Measurements from ENCODE around the gene BICD2. TPM values are rescaled to one million over a fixed set of nuclear protein-coding genes. Genes with fewer than 3 reads are reported as not detected.

The BICD2 gene
- total RNA-seq, 2 donors from 2014 or later: 31.0 to 36.6 TPM

DNA sequence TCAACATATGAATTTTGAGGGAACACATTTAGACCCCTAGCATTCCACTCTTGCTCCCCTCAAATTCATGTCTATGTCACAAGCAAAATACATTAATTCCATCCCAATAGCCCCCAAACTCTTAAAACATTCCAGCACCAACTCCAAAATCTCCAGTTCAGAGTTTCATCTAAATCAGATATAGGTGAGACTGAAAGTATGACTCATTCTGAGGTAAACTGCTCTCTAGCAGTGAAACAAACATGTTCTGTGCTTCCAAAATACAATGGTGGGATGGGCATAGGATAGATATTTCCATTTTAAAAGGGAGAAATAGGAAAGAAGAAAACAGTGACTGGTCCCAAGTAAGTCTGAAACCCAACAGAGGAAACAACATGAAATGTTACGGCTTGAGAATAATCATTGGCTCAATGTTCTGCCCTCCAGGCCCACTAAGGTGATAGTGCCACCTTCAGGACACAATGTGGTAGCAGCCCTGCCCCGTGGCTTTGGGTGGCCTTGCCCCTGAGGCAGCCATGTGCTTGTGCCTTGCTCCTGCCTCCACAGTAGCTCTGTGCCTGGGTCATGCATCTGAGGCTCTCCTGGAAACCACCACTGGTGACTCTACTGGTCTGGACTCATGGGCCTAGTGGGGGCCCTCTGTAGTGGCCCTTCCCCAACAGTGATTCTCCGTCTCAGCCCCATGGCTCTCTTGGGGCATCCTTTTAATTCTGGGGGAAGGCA, 58.3 kb downstream of the BICD2 start:
- peak; percentile 55 to 64 for ATAC-seq
- intact Hi-C loops (cut with DNase I): no loop called here
- DNase-seq: no peak

GRCh38 chr9:92704528-92704927, 60.1 kb downstream of the BICD2 start:
- intact Hi-C loops (cut with DNase I): no loop called here
- DNase-seq (no peak), ATAC-seq (no peak)

GRCh38 chr9:92696619-92697018, 68.0 kb downstream of the BICD2 start:
- DNase-seq (no peak), ATAC-seq (no peak)
- intact Hi-C loops (cut with DNase I): no loop called here

DNA sequence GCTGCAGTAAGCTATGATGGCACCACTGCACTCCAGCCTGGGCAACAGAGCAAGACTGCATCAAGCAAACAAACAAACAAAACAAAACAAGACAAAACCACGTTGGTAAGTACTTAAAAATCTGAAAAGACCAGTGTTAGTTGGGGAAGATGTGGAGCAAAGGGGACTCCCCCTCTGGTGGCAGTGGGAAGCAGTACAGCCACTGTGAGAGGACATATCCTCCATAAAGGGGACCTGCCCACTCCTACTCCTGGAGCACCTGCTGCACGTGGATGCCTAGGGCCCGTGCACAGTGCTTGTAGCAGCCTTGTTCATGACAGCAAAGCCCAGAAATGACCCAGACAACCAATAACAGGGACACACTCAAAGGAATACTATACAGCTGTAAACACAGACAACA, 77.7 kb downstream of the BICD2 start:
- DNase-seq: no peak

GRCh38 chr9:92685022-92685421, 79.6 kb downstream of the BICD2 start:
- DNase-seq (no peak), ATAC-seq (no peak)
- intact Hi-C loops (cut with DNase I): no loop called here

More for the DNA sequence above, 77.7 kb downstream of the BICD2 start:
- intact Hi-C loops (cut with DNase I): no loop called here
- no peak for ATAC-seq

DNA sequence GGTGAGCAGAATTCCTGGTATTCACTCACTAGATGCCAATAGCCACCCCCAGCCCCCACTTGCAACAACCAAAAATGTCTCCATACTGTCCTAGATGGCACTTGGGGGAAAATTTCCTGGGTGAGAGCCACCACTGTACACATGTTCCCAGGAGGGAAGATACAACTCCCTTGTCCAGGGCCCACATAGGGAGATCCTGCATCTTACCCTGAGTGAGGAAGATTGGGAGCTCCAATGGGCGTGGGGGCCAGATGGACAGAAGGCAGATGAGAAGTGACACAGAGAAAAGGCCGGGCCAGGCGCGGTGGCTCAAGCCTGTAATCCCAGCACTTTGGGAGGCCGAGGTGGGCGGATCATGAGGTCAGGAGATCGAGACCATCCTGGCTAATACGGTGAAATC, 82.4 kb downstream of the BICD2 start:
- DNase-seq (no peak), ATAC-seq (no peak)
- intact Hi-C loops (cut with DNase I): no loop called here

DNA sequence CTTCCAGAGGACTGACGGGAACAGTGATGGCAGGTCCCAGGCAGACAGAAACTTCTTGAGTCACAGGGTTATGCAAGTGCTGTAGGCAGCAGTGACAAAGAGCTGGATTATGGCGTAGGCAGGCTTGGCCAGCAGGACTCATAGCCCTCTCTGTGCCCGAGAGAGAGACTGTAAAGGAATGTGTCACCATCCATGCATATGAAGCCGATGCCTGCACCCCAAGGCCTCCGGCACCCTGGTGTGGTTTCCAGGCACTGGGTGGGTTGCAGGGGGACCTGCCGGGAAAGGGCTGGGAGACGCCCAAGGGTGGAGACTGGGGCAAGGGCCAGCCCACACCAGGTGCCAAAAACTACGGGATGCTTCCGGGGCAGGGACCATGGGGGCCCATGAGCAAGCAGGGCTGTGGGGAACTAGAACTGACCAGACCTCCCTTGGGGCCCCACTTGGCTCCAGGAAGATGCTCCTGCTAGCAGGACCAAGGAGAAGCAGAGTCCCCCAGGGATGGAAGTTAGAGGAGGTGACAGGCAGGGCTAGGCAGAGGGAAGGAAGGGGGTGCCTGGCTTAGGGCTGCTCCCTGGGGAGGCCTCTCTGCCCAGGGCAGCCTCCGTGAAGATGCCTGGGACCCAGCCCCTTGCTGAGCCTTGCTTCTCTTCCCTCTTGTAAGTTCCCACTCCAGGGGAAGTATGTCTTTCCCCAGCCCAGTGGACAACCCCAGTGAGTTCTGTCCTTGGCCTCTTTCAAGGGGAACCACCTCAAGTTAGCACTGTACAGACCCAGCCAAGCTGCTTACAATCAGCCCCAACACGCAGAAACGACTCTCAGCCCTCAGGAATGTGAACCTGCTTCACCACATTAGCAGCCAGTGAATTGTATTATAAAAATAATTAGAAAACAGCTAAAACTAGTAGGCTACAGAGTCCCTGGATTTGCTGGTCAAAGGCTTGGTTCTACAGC, 84.2 kb downstream of the BICD2 start:
- intact Hi-C loops (cut with DNase I): no loop called here
- ATAC-seq (peak in 1 of 2 donors; percentile 23), DNase-seq (no peak)

DNA sequence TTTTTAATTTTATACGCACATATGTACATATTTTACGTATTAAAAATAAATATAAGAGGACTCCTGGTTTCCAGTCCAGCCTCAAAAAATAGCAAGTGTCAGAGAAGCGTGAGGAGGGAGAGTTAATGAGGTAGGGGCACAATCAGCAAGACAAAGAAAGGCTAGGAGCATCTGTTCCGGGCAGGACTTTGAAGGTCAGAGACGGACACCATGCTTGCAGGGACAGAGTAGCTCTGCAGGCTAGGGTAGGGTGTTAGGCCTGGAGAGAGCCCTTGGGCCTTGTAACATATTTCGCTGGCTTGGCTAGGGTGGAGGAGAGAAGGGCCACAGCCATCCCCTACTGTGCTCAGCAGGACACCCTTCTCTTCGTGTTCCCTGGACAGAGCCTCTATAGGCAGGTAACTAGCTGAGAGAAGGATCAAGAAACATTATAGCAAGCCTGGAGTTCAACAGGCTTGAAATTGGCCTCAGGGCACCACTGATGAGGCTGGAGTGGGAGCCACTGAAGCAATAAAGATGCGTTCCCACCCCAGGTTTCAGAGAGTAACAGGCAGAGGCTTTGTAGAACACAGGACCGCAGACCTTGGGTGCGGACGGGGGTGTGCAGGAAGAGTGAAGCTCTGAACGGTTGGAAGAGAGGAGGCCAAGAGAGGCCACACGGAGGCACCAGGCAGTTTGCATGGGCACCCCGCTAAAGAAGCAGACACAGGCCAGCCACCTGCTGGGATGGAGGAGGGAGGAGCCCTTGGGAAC, 85.0 kb downstream of the BICD2 start:
- ATAC-seq (no peak), DNase-seq (no peak)
- intact Hi-C loops (cut with DNase I): no loop called here

DNA sequence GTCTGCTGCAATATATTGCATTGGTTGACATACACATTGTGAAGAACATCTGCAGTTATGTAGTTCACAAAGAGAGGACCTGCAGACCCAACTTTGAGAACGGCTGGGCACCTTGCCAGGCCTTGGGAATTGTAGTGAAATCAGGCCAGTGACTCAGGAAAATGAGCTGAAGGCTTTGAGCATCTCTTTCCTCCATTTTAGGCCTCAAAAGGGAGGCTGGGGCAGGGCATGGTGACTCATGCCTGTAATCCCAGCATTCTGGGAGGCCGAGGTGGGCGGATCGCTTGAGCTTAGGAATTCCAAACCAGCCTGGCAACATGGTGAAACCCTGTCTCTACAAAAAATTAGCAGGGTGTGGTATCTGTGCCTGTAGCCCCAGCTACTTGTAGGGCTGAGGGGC, 93.3 kb downstream of the BICD2 start:
- DNase-seq (peak; percentile 66), ATAC-seq (no peak)
- intact Hi-C loops (cut with DNase I): no loop called here

DNA sequence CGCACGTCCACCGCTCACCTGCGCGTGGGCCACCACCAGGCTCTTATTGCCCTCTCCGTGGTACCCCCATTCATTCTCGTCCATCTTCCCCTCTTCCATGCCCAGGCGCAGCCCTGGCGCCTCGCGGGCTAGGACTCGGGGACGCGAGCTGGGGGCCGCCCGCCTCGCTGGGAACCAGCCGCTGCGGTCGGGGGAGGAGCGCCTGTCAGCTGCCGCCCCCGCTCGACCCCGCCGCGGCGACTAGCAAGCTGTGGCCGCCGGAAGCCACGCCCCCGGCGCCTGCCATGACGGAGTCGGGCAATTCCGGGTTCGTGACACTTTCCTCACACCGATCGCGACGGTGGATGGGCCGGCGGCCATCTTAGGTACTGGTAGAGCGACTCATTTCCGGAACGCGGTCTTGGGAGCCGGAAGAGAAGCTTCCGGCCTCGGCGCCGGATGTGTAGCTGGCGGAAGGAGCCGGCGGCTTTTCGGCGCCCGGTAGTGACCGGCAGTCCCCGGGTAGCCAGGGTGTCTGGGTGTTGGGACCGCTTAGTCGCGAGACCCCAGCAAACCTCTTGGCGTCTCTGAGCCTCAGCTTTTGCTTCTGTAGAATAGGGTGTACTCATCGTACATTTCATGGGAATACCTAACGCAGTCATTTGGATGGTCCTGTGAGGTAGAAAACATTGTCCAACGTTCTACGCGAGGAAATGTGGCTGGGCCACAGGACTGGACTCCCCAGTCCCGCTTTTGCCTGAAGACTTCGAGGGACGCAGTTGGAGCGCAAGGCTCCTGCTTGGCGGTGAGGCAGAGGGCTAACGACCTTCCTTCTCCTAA, 94.5 kb downstream of the BICD2 start, which contains the start of gene IPPK:
IPPK (minus strand) TSS at position 242 of the 819 bp plus-strand sequence; CDS start at position 99, 143 bp downstream.
- DNase-seq: peak; percentile 100
- peak; percentile 98 for ATAC-seq
- intact Hi-C loops (cut with DNase I): no loop called here

- DNase-seq: peak; percentile 60
- ATAC-seq: peak; percentile 33 to 53
- intact Hi-C loops (cut with DNase I): no loop called here
Observed at GRCh38 chr9:92669527-92669889, 95.1 kb downstream of the BICD2 start.

DNA sequence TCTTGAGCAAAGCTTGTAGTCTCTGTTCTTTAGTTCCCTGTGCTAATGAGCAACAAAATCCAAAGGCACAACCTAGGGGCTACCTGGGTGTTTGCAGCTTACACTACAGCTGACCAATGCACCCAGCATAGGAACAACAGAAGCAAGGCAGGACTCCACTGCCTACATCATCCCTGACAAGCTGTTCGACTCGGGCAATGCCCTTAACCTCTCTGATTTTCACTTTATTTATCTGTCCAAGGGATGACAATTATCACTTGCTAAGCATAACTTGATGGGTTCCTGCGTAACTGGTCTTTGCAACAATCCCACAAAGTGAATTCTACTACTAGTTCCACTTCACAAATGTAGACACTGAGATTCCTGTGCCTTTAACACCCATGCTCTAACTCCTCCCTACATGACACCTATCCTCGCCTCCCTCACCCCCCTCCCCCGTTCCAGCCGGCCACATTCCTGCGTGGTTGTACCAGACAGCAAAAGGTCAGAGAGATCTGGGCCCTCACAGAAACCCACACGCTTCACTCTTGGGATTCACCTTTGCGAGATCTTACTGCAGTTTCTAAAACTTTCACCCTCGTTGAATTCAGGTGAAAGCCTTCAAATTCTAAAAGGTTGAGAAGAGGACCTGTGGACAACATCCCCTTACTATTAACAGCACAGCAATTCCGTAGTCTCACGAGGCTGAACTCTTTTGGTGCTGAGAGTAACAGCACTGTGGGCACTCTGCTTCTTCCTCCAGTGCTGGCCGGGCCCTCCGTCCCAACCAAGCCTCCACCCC, 95.7 kb downstream of the BICD2 start:
- intact Hi-C loops (cut with DNase I): no loop called here
- ATAC-seq (peak; percentile 23 to 56), DNase-seq (peak; percentile 62)

DNA sequence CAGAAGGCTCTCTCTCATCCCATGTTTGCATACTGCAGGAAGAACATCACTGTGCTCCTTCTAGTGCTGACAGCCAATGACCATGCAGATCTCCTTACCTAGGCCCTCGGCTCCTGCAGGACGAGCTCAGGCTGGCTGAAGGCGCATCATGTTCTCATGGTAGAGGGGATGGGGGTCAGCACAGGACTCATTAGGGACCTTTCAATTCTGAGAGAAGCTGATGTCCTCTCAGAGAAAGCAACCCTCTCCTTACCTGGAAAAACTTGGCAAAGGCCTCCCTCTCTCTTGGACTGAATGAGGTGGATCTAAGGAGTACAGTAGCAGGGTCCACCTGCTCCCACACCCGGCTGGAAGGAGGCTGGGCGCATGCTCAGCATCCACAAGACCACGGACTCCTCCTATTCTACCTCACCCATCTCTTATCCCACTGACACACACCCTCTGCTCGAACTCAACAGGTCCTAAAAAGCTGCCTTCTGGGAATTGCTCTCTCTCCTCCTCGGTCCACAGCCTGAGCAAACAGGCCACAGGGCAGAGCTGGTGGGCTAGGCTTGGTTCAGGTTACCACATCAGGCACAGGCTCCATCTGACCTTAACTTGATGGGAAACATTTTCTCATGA, 97.6 kb downstream of the BICD2 start:
- intact Hi-C loops (cut with DNase I): no loop called here
- no peak for ATAC-seq
- DNase-seq: no peak

- ATAC-seq (no peak), DNase-seq (no peak)
- intact Hi-C loops (cut with DNase I): no loop called here
Observed at GRCh38 chr9:92666236-92666635, 98.4 kb downstream of the BICD2 start.

DNA sequence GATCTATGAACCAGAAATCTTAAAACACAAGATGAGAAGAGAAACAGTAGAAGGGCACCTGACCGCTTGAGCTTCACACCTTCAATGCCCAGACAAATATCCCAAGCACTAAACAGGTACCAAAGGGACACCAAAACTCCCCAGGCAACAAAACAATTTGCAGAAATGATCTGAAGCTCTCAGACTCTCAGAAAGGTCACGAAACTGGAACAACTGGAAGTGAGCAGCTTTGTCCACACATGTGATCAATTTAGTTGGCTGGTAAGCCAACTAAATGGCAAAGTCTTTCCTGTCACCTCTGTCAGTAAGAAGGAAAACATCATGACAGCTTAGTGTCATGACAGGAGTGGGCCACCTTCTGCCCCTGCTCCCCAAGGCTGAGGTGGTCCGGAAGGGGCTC, 98.8 kb downstream of the BICD2 start:
- ATAC-seq (no peak), DNase-seq (no peak)
- intact Hi-C loops (cut with DNase I): no loop called here

DNA sequence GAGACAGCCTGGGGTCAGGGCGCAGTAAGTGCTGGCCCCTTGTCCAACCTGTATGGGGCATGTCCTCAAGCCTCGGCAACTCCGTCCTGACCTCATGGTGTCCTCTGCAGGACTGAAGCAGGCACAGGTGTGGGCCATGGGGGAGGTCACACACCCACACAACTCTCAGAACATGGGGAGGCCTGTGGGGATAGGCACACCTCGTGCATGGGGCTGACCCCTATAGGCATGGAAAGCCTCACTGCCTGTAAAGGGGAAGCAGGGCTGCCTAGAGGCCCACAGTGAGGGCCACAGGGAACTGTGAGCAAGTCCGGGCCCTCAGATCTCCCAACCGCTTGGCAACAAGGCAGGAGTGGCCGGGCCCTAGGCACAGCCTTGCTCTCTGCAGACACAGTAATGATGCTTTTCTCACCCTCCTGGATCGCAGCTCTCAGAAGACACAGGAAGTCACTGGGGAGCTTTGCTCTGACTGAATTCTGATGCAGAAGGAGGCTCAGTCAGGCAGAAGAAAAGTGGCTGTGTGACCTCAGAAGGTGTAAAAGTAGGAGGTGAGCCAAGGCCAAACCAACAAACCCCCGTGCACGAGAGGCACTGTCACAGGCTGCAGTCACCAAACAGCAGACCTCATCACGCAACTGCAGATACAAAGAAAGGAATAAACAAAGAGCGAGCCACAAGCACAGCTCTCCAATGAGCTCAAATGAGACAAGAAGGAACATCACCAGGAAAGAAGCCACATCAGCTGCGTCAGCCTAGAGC, 100.1 kb downstream of the BICD2 start:
- DNase-seq (no peak), ATAC-seq (no peak)
- intact Hi-C loops (cut with DNase I): no loop called here

DNA sequence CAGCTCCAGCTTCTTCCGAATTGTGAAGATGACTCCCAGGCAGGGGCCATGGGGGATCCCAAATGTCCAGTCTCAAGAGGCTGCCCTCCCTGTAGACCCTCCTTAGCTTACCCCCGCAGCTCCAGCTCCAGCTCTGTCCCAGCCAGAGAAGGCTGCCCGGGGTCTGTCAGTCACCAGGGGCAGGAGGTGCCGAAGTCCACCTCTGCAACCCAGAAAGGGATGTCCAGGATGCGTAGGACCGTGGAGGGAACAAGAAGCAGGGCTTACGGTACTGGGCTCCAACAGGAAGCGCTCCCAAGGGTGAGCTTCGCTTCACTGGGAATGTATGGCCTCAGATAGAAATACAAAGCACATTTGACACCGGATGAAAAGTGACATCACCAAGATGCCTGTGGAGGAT, 100.7 kb downstream of the BICD2 start:
- intact Hi-C loops (cut with DNase I): no loop called here
- ATAC-seq (no peak), DNase-seq (no peak)

All from left cardiac atrium (tissue), 4 donors.